ENCODE results near the gene HIP1R. TPM values are rescaled to one million over a fixed set of nuclear protein-coding genes. Genes with fewer than 3 reads are reported as not detected.
"Not testable (repeated sequence)": the region's sequence is repeated elsewhere in the genome, so short reads cannot be mapped to it uniquely, and the experiment has no call there.

Gene HIP1R
- total and polyA plus RNA-seq, 2 experiments from 2014 or later, result 7.6 to 16.3 TPM

GRCh38 chr12:122899887-122900286 lies 64.6 kb downstream of the HIP1R start:
- Histone ChIP-seq H4K20me1 (ENCODE audit: insufficient read depth) (no peaks in the 10 kb centered on the region), H3K9me2 (ENCODE audit: insufficient read depth) (no peaks in the 10 kb centered on the region), H3K27ac (no peak overlapping the region), H3K36me3 (ENCODE audit: low read depth) (no peaks in the 10 kb centered on the region), H2AFZ (no peak overlapping the region), H3K27me3 (replicated peaks; ENCODE audit: insufficient read depth) (no peaks in the 10 kb centered on the region), H3K9ac (no peak overlapping the region), H3K9me3 (ENCODE audit: low read depth) (no peaks in the 10 kb centered on the region), H3K4me2 (ENCODE audit: unreplicated experiment) (no peak overlapping the region), H3K4me1 (ENCODE audit: insufficient read depth) (peaks cover 16% of the 10 kb centered on the region), H3K4me3 (no peak overlapping the region), H3K79me2 (ENCODE audit: insufficient read depth) (peaks cover 8% of the 10 kb centered on the region), H3F3A (ENCODE audit: insufficient read depth) (peaks cover 33% of the 10 kb centered on the region)
- WGBS, 2 experiments (ENCODE audit: low coverage in 1 of 2, low lambda C conversion rate in 2 of 2, missing lambda C conversion rate in 2 of 2), result 82 to 87% methylated on average over 6 of the region's 6 CpGs
- in situ Hi-C loops (cut with MboI), result no loop called here
- no peak for TF ChIP-seq EZH2phosphoT487 (IDR thresholded peaks at IDR 0.05; ENCODE audit: insufficient read depth, low read depth)
- no peak for TF ChIP-seq EZH2 (IDR thresholded peaks at IDR 0.05; ENCODE audit: insufficient read depth, poor library complexity, severe bottlenecking)
- no peak for DNase-seq

GRCh38 chr12:122902854-122903692 lies 67.8 kb downstream of the HIP1R start:
- no peak for DNase-seq
- Histone ChIP-seq H3K9me2 (ENCODE audit: insufficient read depth) (no peaks in the 10 kb centered on the region), H3F3A (ENCODE audit: insufficient read depth) (peaks cover 14% of the 10 kb centered on the region), H2AFZ (no peak overlapping the region), H3K4me1 (ENCODE audit: insufficient read depth) (peaks cover 10% of the 10 kb centered on the region), H3K9ac (no peak overlapping the region), H4K20me1 (ENCODE audit: insufficient read depth) (no peaks in the 10 kb centered on the region), H3K79me2 (ENCODE audit: insufficient read depth) (no peaks in the 10 kb centered on the region), H3K27ac (no peak overlapping the region), H3K36me3 (ENCODE audit: low read depth) (no peaks in the 10 kb centered on the region), H3K9me3 (ENCODE audit: low read depth) (no peaks in the 10 kb centered on the region), H3K27me3 (replicated peaks; ENCODE audit: insufficient read depth) (no peaks in the 10 kb centered on the region), H3K4me2 (ENCODE audit: unreplicated experiment) (no peak overlapping the region), H3K4me3 (no peak overlapping the region)
- TF ChIP-seq EZH2phosphoT487 (IDR thresholded peaks at IDR 0.05; ENCODE audit: insufficient read depth, low read depth) (no peak), EZH2 (IDR thresholded peaks at IDR 0.05; ENCODE audit: insufficient read depth, poor library complexity, severe bottlenecking) (no peak)
- 39 to 42% methylated on average over 10 of the region's 10 CpGs for WGBS, 2 experiments (ENCODE audit: low coverage in 1 of 2, low lambda C conversion rate in 2 of 2, missing lambda C conversion rate in 2 of 2)
- in situ Hi-C loops (cut with MboI), result no loop called here

- Histone ChIP-seq H3K27ac (no peak overlapping the region), H3K4me1 (ENCODE audit: insufficient read depth) (peaks cover 4% of the 10 kb centered on the region), H3K9me3 (ENCODE audit: low read depth) (no peaks in the 10 kb centered on the region), H2AFZ (no peak overlapping the region), H3K79me2 (ENCODE audit: insufficient read depth) (no peaks in the 10 kb centered on the region), H3K27me3 (replicated peaks; ENCODE audit: insufficient read depth) (no peaks in the 10 kb centered on the region), H3K4me2 (ENCODE audit: unreplicated experiment) (no peak overlapping the region), H3K9ac (no peak overlapping the region), H3F3A (ENCODE audit: insufficient read depth) (peaks cover 8% of the 10 kb centered on the region; the same call in 1 of the 2 replicates), H3K9me2 (ENCODE audit: insufficient read depth) (no peaks in the 10 kb centered on the region), H3K36me3 (ENCODE audit: low read depth) (no peaks in the 10 kb centered on the region), H3K4me3 (no peak overlapping the region), H4K20me1 (ENCODE audit: insufficient read depth) (no peaks in the 10 kb centered on the region)
- 63 to 73% methylated on average over 7 of the region's 7 CpGs for WGBS, 2 experiments (ENCODE audit: low coverage in 1 of 2, low lambda C conversion rate in 2 of 2, missing lambda C conversion rate in 2 of 2)
- TF ChIP-seq EZH2 (IDR thresholded peaks at IDR 0.05; ENCODE audit: insufficient read depth, poor library complexity, severe bottlenecking) (no peak), EZH2phosphoT487 (IDR thresholded peaks at IDR 0.05; ENCODE audit: insufficient read depth, low read depth) (no peak)
- in situ Hi-C loops (cut with MboI), result no loop called here
- no peak for DNase-seq
These were observed 68.4 kb downstream of the HIP1R start for GRCh38 chr12:122903693-122904034.

- in situ Hi-C loops (cut with MboI); H3K27me3 ChIP-seq (replicated peaks; ENCODE audit: insufficient read depth); H3K4me2 ChIP-seq (ENCODE audit: unreplicated experiment); H3K9me2 ChIP-seq (ENCODE audit: insufficient read depth); H3K4me1 ChIP-seq (ENCODE audit: insufficient read depth); H3K9me3 ChIP-seq (ENCODE audit: low read depth); H3K79me2 ChIP-seq (ENCODE audit: insufficient read depth); H3K9ac ChIP-seq; H4K20me1 ChIP-seq (ENCODE audit: insufficient read depth); H3K4me3 ChIP-seq; H3K36me3 ChIP-seq (ENCODE audit: low read depth); H3F3A ChIP-seq (ENCODE audit: insufficient read depth); DNase-seq; H2AFZ ChIP-seq; H3K27ac ChIP-seq: not testable (repeated sequence)
- 90 to 93% methylated on average over 5 of the region's 5 CpGs for WGBS, 2 experiments (ENCODE audit: low coverage in 1 of 2, low lambda C conversion rate in 2 of 2, missing lambda C conversion rate in 2 of 2)
These were observed 70.0 kb downstream of the HIP1R start for GRCh38 chr12:122905258-122905657.

All from GM23248 (cell line).